Spleen (tissue), 7 donors: ENCODE results near the gene NUTF2.

Experiments used
- POLR2A ChIP-seq, 3 donors: fragments of 450-650 bp; IDR thresholded peaks; one replicate each; pipeline ENCODE4 v1.5.1; 2017; ENCODE audit warnings: antibody characterized with exemption in 3 of 3, mild to moderate bottlenecking in 1 of 3
- TF ChIP-seq, protein P1 (sequence below), 11 experiments: fragments of 200-600 bp in 7 of 11; fragments of 450-650 bp in 4 of 11; sonication (generic) in 4 of 11; IDR thresholded peaks in 8 of 11; conservative IDR thresholded peaks in 3 of 11; 1 replicate in 7 of 11; 2 replicates in 4 of 11; pipeline versions ENCODE4 v1.4.0 to v1.8.0; 2016 to 2021; ENCODE audit warnings: antibody characterized with exemption in 11 of 11, inconsistent platforms in 4 of 11, mild to moderate bottlenecking in 1 of 11
- donor health status: DM: no; HTN: no; CAD: no; lungs with moderate emphysema.
- donor health status: DM: no; HTN: no; CAD: no.
- donor health status: DM: no; HTN: no; CAD: no.

DNA sequence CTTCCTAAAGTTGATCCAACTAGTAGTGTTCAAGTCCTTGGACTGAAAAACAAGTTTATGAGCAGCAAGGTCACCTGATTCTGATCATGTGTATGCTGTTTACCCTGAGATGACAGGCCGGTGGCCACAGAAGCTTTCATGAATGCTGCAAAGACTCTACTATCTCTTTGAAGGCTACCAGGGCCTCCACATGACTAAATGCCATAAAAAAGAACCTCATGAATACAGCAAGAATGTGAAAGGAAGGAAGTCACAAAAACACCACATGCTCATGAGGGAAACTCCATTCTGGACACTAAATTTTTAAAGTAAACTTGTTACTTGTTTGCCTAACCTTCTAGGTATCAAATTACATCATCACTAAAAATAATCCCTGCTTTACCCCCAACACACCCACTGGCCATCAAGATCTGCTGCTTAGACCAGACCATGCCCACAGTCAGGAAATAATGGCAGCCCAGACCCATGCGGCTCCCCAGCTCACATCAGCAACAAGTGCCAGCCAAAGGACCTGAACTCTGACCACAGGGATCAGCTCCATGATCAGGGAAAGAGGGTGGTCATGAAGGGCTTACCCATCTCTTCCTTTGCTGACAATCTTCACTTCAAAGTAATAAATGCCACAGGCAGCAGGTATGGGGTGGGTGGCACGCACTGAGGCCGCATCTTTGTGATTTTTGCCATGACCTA lies 41.7 kb upstream of the NUTF2 start:
- TF ChIP-seq, protein P1, sequence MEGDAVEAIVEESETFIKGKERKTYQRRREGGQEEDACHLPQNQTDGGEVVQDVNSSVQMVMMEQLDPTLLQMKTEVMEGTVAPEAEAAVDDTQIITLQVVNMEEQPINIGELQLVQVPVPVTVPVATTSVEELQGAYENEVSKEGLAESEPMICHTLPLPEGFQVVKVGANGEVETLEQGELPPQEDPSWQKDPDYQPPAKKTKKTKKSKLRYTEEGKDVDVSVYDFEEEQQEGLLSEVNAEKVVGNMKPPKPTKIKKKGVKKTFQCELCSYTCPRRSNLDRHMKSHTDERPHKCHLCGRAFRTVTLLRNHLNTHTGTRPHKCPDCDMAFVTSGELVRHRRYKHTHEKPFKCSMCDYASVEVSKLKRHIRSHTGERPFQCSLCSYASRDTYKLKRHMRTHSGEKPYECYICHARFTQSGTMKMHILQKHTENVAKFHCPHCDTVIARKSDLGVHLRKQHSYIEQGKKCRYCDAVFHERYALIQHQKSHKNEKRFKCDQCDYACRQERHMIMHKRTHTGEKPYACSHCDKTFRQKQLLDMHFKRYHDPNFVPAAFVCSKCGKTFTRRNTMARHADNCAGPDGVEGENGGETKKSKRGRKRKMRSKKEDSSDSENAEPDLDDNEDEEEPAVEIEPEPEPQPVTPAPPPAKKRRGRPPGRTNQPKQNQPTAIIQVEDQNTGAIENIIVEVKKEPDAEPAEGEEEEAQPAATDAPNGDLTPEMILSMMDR (IDR thresholded peaks at IDR 0.05 in 8 of 11, conservative IDR thresholded peaks at IDR 0.05 in 3 of 11): no peak
- TF ChIP-seq POLR2A (IDR thresholded peaks at IDR 0.05): no peak
